ENCODE results near the gene PKP3. TPM values are rescaled to one million over a fixed set of nuclear protein-coding genes. Genes with fewer than 3 reads are reported as not detected.
A peak's percentile ranks its signal among the peaks of the same experiment; 100 is the strongest.
"Not testable (repeated sequence)": the region's sequence is repeated elsewhere in the genome, so short reads cannot be mapped to it uniquely, and the experiment has no call there.

Gene PKP3
- total and polyA plus RNA-seq, 9 of the 15 experiments (the other 6 are each of a cell fraction or from before 2014, with no cell fraction given) = 0.11 to 110 (median 30.7) TPM

- intact Hi-C loops (cut with micrococcal nuclease) = loop anchor here (5.0 kb wide), 1 partner anchor 83 kb away; no protein-coding TSS in a partner anchor
- H3K4me3 ChIP-seq; H3K79me2 ChIP-seq (ENCODE audit: control insufficient read depth, insufficient read depth, low read length); H4K20me1 ChIP-seq (replicated peaks; ENCODE audit: control insufficient read depth, insufficient read depth, low read length); FAIRE-seq; CTCF ChIA-PET (ENCODE audit: low intra/inter-chr PET ratio); H3K36me3 ChIP-seq (ENCODE audit: control insufficient read depth, insufficient read depth, low read length); H3K9me1 ChIP-seq (ENCODE audit: control insufficient read depth, insufficient read depth, low read length); DNase-seq (ENCODE audit: extremely low read depth in 1 of 4, low spot score in 3 of 4); H3K9me3 ChIP-seq (replicated peaks; ENCODE audit: control insufficient read depth, insufficient read depth, low read depth, low read length); H3K27me3 ChIP-seq (ENCODE audit: control insufficient read depth in 2 of 2, insufficient read depth in 2 of 2, low read length in 2 of 2): not testable (repeated sequence)
- 6% methylated on average over 14 of the region's 16 CpGs for WGBS (ENCODE audit: insufficient coverage, low coverage, missing lambda C conversion rate)
- Histone ChIP-seq H3K9ac (ENCODE audit: insufficient read depth in 1 of 2, low read depth in 2 of 2, low read length in 2 of 2) (peak overlapping the region; percentile 75 to 89; a peak in 3 of 4 replicates), H3K27ac (ENCODE audit: extremely low read depth, low read depth, low read length) (peak overlapping the region; percentile 88), H2AFZ (ENCODE audit: low read depth, low read length) (peak overlapping the region; percentile 94), H3K4me2 (ENCODE audit: insufficient read depth, low read length) (peak overlapping the region; percentile 69), H3K4me1 (replicated peaks in 1 of 2; ENCODE audit: control insufficient read depth in 2 of 2, insufficient read depth in 2 of 2, low read length in 2 of 2) (peaks cover 56 to 64% of the 10 kb centered on the region in 2 experiments)
- BruUV-seq (replicated peaks) = TSS peak; percentile 64
- in situ Hi-C loops (cut with MboI) = loop anchor here (5.0 kb wide), 1 partner anchor 38 kb away; the partner anchor contains the start of gene IFITM1
- TF ChIP-seq ZBTB7A (IDR thresholded peaks at IDR 0.05; ENCODE audit: borderline replicate concordance, control insufficient read depth, low read depth, low read length) = peak; percentile 23; the same call in 1 of the 2 replicates
- TF ChIP-seq HNRNPLL (IDR thresholded peaks at IDR 0.05; ENCODE audit: low read depth, low read length, poor library complexity, severe bottlenecking) = peak; percentile 5
- TF ChIP-seq ZNF311 (CRISPR knock-in tag; IDR thresholded peaks at IDR 0.05) = 0 out of 2 replicates have a peak, but pooled peaks have one; percentile 32
- TF ChIP-seq CUX1 (CRISPR knock-in tag; IDR thresholded peaks at IDR 0.05) = peak; percentile 26; the same call in 1 of the 2 replicates
- TF ChIP-seq ZFX (CRISPR knock-in tag; IDR thresholded peaks at IDR 0.05) = peak; percentile 63
- 0 out of 2 replicates have a peak, but pooled peaks have one; percentile 7 for TF ChIP-seq ATF4 (CRISPR knock-in tag; IDR thresholded peaks at IDR 0.05)
- TF ChIP-seq ZBTB26 (CRISPR knock-in tag; IDR thresholded peaks at IDR 0.05) = 0 out of 2 replicates have a peak, but pooled peaks have one; percentile 53
- TF ChIP-seq ADNP (tag; IDR thresholded peaks at IDR 0.05) = peak; percentile 41; the same call in 1 of the 2 replicates
- 0 out of 2 replicates have a peak, but pooled peaks have one; percentile 23 for TF ChIP-seq EGR1 (conservative IDR thresholded peaks at IDR 0.05)
- TF ChIP-seq ZNF12 (CRISPR knock-in tag; IDR thresholded peaks at IDR 0.05) = 0 out of 2 replicates have a peak, but pooled peaks have one; percentile 45
- ATAC-seq = peak; percentile 14
- POLR2A ChIA-PET = interaction anchor here (0.8 kb wide), 1 partner anchor 19 kb away, joined by 3 read pairs; no protein-coding TSS in a partner anchor
Observed at GRCh38 chr11:350033-350722, 43.8 kb upstream of the PKP3 start.

Data from K562 (cell line).